Vagina (tissue), 2 donors: ENCODE measurements around the gene LSP1.
"Not testable (repeated sequence)": the region's sequence is repeated elsewhere in the genome, so short reads cannot be mapped to it uniquely, and the experiment has no call there.

Source experiments
- CTCF ChIP-seq, 3 experiments: fragments of 450-650 bp in 2 of 3; fragments of 200-600 bp in 1 of 3; sonication (generic) in 1 of 3; IDR thresholded peaks; one replicate each; pipeline ENCODE4 v1.5.1; 2017 to 2019; ENCODE audit warnings: antibody characterized with exemption in 3 of 3, mild to moderate bottlenecking in 2 of 3, moderate library complexity in 2 of 3
- POLR2AphosphoS5 ChIP-seq, 2 donors: sonication (generic); formaldehyde crosslinking; IDR thresholded peaks; one replicate each; pipeline ENCODE4 v1.9.0; 2017; ENCODE audit warnings: antibody characterized with exemption in 2 of 2, mild to moderate bottlenecking in 2 of 2, low read depth in 1 of 2; ENCODE audit not compliant: insufficient read depth in 1 of 2

DNA sequence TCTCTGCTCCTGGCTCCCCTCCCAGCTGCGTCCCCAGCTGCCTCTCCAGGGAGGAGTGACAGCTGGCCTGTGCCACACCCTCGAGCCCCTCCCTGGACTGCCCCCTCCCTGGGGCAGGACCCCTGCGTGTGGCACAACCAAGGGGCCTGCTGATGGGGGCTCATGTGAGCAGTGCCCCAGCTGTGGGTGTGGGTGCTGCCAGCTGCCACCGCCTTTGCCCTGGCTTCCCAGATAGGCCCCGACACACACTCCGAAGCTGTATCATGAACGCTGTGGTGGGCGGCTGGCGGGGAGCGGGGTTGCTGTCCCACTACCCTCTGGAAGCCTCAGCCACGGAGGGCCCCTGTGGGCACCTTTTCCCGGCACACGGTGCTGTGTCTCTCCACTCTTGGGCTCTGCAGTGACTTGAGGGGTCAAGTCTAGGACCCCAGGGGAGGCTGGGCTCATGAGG is 23.0 kb downstream of the LSP1 start:
- TF ChIP-seq CTCF (IDR thresholded peaks at IDR 0.05); POLR2AphosphoS5 (IDR thresholded peaks at IDR 0.05; ENCODE audit: insufficient read depth in 1 of 2, low read depth in 1 of 2): not testable (repeated sequence)
